SK-N-MC (cell line): ENCODE measurements around the gene DHFR2.

Experiments
- EZH2 ChIP-seq: fragments of 200-600 bp; sonication (generic); IDR thresholded peaks from one replicate; pipeline ENCODE4 v1.6.1; 2017; ENCODE audit warnings: antibody characterized with exemption
- POLR2AphosphoS5 ChIP-seq: IDR thresholded peaks from 2 replicates; pipeline ENCODE4 v1.6.1; 2012; ENCODE audit warnings: mild to moderate bottlenecking, low read depth, low read length, borderline replicate concordance

- TF ChIP-seq EZH2 (no peak), POLR2AphosphoS5 (no peak)
Observed at GRCh38 chr3:94071713-94072284, 9.1 kb upstream of the DHFR2 start.
